DND-41 (cell line): Measurements from ENCODE around the gene BUD13.

Experiments used
- ATAC-seq: fragments of 200-7000 bp; cut with Tn5 transposase; 3 replicates; pipeline ENCODE4 v1.9.1; 2021; ENCODE audit warnings: low read depth; ENCODE audit not compliant: insufficient read depth
- DNase-seq: peaks from one replicate; pipeline ENCODE4 v3.0.0-alpha.2; 2020
- H2AFZ ChIP-seq: 2 replicates; pipeline ENCODE4 v1.6.0; 2012; ENCODE audit warnings: low read depth, low read length
- H3K27ac ChIP-seq: 2 replicates; pipeline ENCODE4 v1.5.1; 2012; ENCODE audit warnings: low read length, inconsistent platforms
- H3K27me3 ChIP-seq: fragments of 200-600 bp; sonication (generic); 2 replicates; pipeline ENCODE4 v1.6.0; 2012; ENCODE audit warnings: low read length, mild to moderate bottlenecking, inconsistent platforms; ENCODE audit not compliant: insufficient read depth, poor library complexity
- H3K36me3 ChIP-seq: 2 replicates; pipeline ENCODE4 v1.5.1; 2012; ENCODE audit warnings: low read length, inconsistent platforms; ENCODE audit not compliant: insufficient read depth
- H3K4me1 ChIP-seq: 2 replicates; pipeline ENCODE4 v1.5.1; 2012; ENCODE audit warnings: mild to moderate bottlenecking, low read length; ENCODE audit not compliant: insufficient read depth
- H3K4me2 ChIP-seq: 2 replicates; pipeline ENCODE4 v1.6.0; 2012; ENCODE audit warnings: mild to moderate bottlenecking, moderate library complexity, low read length, inconsistent platforms; ENCODE audit not compliant: insufficient read depth
- H3K4me3 ChIP-seq, 2 experiments: fragments of 200-600 bp in 1 of 2; shearing (Covaris generic) in 1 of 2; 2 replicates each; pipeline ENCODE4 v1.5.1; 2012 to 2016; ENCODE audit warnings: inconsistent platforms in 2 of 2, low read length in 2 of 2, mild to moderate bottlenecking in 2 of 2, low read depth in 1 of 2, moderate library complexity in 1 of 2
- H3K79me2 ChIP-seq: 2 replicates; pipeline ENCODE4 v1.6.0; 2012; ENCODE audit warnings: low read length, inconsistent platforms; ENCODE audit not compliant: insufficient read depth
- H3K9ac ChIP-seq: 2 replicates; pipeline ENCODE4 v1.6.0; 2012; ENCODE audit warnings: low read depth, mild to moderate bottlenecking, inconsistent platforms, low read length, moderate library complexity
- H3K9me3 ChIP-seq: 2 replicates; pipeline ENCODE4 v1.5.1; 2012; ENCODE audit warnings: low read length, moderate library complexity, mild to moderate bottlenecking, inconsistent platforms; ENCODE audit not compliant: insufficient read depth, severe bottlenecking
- H4K20me1 ChIP-seq: 2 replicates; pipeline ENCODE4 v1.6.0; 2012; ENCODE audit warnings: low read length; ENCODE audit not compliant: insufficient read depth
- EZH2 ChIP-seq: IDR thresholded peaks from 3 replicates; pipeline ENCODE4 v1.6.1; 2012; ENCODE audit warnings: borderline replicate concordance, low read depth, mild to moderate bottlenecking, moderate library complexity, low read length, inconsistent platforms; ENCODE audit not compliant: severe bottlenecking
- TF ChIP-seq, protein P1 (sequence below): IDR thresholded peaks from 2 replicates; pipeline ENCODE4 v1.5.1; 2012; ENCODE audit warnings: borderline replicate concordance, low read length, moderate library complexity, mild to moderate bottlenecking; ENCODE audit not compliant: poor library complexity, severe bottlenecking; ENCODE audit errors: extremely low read depth

BUD13 gene

DNA sequence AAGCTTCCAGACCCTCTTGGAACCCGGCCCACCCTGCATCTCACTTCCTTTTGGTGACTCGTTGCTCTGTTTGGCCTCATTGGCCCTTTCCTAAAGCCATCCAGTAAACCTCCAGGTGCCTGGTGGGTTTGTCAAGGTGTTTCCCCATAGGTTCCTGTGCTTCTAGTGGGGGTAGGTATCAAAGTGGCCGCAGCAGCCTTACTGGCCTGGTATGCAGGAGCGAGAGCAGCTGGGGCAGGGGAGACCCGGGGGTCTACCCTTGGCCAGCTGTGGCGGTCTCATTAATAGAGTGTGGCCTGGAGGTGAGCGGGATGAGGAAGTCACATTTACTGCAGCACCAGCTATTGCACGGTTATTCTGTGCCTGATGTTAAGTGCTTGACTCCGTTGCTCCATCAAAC is 46.3 kb upstream of the BUD13 start:
- DNase-seq (no peak), ATAC-seq (no peak)
- H2AFZ ChIP-seq, result no peak overlapping the region
- no peak overlapping the region for H3K27ac ChIP-seq
- H3K27me3 ChIP-seq, result peaks cover 3% of the 10 kb centered on the region
- TF ChIP-seq, protein P1, sequence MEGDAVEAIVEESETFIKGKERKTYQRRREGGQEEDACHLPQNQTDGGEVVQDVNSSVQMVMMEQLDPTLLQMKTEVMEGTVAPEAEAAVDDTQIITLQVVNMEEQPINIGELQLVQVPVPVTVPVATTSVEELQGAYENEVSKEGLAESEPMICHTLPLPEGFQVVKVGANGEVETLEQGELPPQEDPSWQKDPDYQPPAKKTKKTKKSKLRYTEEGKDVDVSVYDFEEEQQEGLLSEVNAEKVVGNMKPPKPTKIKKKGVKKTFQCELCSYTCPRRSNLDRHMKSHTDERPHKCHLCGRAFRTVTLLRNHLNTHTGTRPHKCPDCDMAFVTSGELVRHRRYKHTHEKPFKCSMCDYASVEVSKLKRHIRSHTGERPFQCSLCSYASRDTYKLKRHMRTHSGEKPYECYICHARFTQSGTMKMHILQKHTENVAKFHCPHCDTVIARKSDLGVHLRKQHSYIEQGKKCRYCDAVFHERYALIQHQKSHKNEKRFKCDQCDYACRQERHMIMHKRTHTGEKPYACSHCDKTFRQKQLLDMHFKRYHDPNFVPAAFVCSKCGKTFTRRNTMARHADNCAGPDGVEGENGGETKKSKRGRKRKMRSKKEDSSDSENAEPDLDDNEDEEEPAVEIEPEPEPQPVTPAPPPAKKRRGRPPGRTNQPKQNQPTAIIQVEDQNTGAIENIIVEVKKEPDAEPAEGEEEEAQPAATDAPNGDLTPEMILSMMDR, result no peak
- no peak for TF ChIP-seq EZH2
- no peaks in the 10 kb centered on the region for H3K36me3 ChIP-seq
- no peaks in the 10 kb centered on the region for H3K4me1 ChIP-seq
- no peaks in the 10 kb centered on the region for H4K20me1 ChIP-seq
- no peak overlapping the region for H3K9ac ChIP-seq
- no peak overlapping the region for H3K4me2 ChIP-seq
- H3K4me3 ChIP-seq, result no peak overlapping the region
- H3K9me3 ChIP-seq, result no peaks in the 10 kb centered on the region
- no peaks in the 10 kb centered on the region for H3K79me2 ChIP-seq

DNA sequence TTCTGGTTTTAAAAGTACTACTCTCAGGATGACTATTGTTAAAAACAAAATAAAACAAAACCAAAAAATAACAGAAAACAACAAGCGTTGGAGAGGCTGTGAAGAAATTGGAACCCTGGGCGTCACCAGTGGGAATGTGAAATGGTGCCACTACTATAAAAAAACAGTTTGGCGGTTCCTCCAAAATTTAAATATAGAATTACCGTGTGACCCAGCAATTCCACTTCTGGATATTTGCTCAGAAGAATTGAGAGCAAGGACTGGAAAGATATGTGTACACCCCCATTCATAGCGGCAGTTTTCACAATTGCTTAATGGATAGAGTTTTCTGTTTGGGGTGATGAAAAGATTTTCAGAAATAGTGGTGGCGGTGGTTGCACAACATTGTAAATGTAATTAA is 41.7 kb upstream of the BUD13 start:
- peaks cover 3% of the 10 kb centered on the region for H3K27me3 ChIP-seq
- H2AFZ ChIP-seq, result no peak overlapping the region
- H3K4me2 ChIP-seq, result no peak overlapping the region
- no peaks in the 10 kb centered on the region for H3K4me1 ChIP-seq
- H3K9ac ChIP-seq, result no peak overlapping the region
- ATAC-seq, result no peak
- H3K4me3 ChIP-seq, result no peak overlapping the region
- no peak for DNase-seq
- no peak overlapping the region for H3K27ac ChIP-seq
- no peaks in the 10 kb centered on the region for H3K79me2 ChIP-seq
- H3K9me3 ChIP-seq, result no peaks in the 10 kb centered on the region
- H4K20me1 ChIP-seq, result no peaks in the 10 kb centered on the region
- TF ChIP-seq, protein P1, result no peak
- TF ChIP-seq EZH2, result no peak
- no peaks in the 10 kb centered on the region for H3K36me3 ChIP-seq

DNA sequence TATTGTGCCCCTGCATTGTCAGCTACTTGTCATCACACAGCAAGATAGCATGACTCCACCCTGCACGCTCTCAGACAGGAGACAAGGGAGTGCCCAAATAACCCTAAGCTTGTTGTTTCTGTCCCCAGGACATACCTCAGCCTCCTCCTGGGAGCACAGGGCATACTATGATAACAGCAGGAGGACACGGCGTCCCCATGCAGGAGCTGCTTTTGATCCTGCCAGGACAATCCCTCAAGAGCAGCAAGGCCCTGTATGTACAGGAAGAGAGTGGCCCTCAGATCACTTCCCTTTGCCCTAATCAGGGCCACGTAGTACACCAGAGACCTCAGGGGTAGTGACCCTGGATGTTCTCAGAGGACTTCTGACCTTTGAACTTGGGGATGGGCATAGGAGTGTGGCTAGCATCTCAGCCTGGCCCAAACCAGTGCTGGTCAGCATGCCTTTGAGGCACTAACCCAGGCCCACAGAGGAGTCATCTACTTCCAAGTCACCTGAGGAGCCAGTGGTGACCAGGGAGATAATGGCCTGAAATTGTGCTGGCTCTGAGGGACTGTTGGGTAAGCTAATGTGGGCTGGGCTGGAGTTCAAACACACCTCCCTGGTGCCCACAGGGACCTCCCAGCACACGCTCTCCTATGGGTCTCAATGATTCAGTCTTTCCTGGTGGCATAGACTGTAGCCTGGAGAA is 41.1 kb upstream of the BUD13 start:
- Histone ChIP-seq H3K4me2 (no peak overlapping the region), H4K20me1 (no peaks in the 10 kb centered on the region), H3K4me3 (no peak overlapping the region), H3K9me3 (no peaks in the 10 kb centered on the region), H3K9ac (no peak overlapping the region), H3K4me1 (no peaks in the 10 kb centered on the region), H3K27ac (no peak overlapping the region), H3K36me3 (no peaks in the 10 kb centered on the region), H3K79me2 (no peaks in the 10 kb centered on the region), H3K27me3 (peaks cover 3% of the 10 kb centered on the region), H2AFZ (0 out of 2 replicates have a peak overlapping the region, but pooled peaks have one; percentile 25)
- ATAC-seq, result no peak
- no peak for DNase-seq
- TF ChIP-seq, protein P1, result no peak
- TF ChIP-seq EZH2, result no peak

DNA sequence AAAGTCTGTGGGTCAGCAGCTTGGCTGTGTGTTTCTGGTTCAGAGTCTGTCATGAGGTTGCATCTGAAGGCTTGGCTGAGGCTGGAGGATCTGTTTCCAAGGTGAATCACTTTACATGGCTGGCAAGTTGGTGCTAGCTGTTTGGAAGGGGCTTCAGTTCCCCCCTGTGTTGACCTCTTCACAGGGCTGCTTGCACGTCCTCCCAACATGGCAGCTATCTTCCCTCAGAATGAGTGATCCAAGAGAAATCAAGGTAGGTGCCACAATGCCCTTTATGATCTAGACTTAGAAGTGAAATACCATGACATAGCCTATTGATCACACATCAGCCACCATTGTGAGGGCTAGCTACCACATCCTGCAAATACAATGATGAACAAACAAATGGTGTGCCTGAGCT is 40.4 kb upstream of the BUD13 start:
- TF ChIP-seq EZH2, result no peak
- TF ChIP-seq, protein P1, result no peak

More for the DNA sequence above, 40.4 kb upstream of the BUD13 start:
- H3K4me2 ChIP-seq, result no peak overlapping the region
- H3K36me3 ChIP-seq, result no peaks in the 10 kb centered on the region
- no peaks in the 10 kb centered on the region for H4K20me1 ChIP-seq
- no peak overlapping the region for H3K9ac ChIP-seq
- DNase-seq (no peak), ATAC-seq (no peak)
- no peaks in the 10 kb centered on the region for H3K9me3 ChIP-seq
- H2AFZ ChIP-seq, result no peak overlapping the region
- no peak overlapping the region for H3K4me3 ChIP-seq
- H3K4me1 ChIP-seq, result no peaks in the 10 kb centered on the region
- peaks cover 3% of the 10 kb centered on the region for H3K27me3 ChIP-seq
- H3K27ac ChIP-seq, result no peak overlapping the region
- H3K79me2 ChIP-seq, result no peaks in the 10 kb centered on the region
